Measurements from ENCODE around the gene VPS37C.
"Not testable (repeated sequence)": the region's sequence is repeated elsewhere in the genome, so short reads cannot be mapped to it uniquely, and the experiment has no call there.

Gene VPS37C

GRCh38 chr11:61161190-61162091 lies at the start of gene VPS37C:
Gene VPS37C (minus strand): TSS chr11:61161426. CDS start chr11:61138829, 22,597 bp downstream.
- peak; percentile 86 for DNase-seq

GRCh38 chr11:61210629-61211028 lies 49.4 kb upstream of the VPS37C start:
- DNase-seq: not testable (repeated sequence)

- not testable (repeated sequence) for DNase-seq
Measured at GRCh38 chr11:61207636-61208310, 46.5 kb upstream of the VPS37C start.

GRCh38 chr11:61204502-61205059 lies 43.4 kb upstream of the VPS37C start:
- not testable (repeated sequence) for DNase-seq

- not testable (repeated sequence) for DNase-seq
Measured at GRCh38 chr11:61203873-61204272, 42.6 kb upstream of the VPS37C start.

GRCh38 chr11:61202950-61203746 lies 41.9 kb upstream of the VPS37C start, which contains the start of gene PGA3:
Gene PGA3 (plus strand): TSS chr11:61203515. CDS start chr11:61203565, 50 bp downstream.
- not testable (repeated sequence) for DNase-seq

DNA sequence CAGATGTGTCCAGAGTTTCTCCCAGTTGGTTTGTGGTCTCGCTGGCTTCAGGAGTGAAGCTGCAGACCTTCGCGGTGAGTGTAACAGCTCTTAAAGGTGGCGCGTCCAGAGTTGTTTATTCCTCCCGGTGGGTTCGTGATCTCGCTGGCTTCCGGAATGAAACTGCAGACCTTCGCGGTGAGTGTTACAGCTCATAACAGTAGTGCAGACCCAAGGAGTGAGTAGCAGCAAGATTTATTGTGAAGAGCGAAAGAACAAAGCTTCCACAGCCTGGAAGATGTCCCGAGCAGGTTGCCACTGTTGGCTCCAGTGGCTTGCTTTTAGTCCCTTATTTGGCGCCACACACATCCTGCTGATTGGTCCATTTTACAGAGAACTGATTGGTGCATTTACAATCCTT lies 40.2 kb upstream of the VPS37C start:
- DNase-seq: no peak

GRCh38 chr11:61198948-61199523 lies 37.8 kb upstream of the VPS37C start:
- no peak for DNase-seq

DNA sequence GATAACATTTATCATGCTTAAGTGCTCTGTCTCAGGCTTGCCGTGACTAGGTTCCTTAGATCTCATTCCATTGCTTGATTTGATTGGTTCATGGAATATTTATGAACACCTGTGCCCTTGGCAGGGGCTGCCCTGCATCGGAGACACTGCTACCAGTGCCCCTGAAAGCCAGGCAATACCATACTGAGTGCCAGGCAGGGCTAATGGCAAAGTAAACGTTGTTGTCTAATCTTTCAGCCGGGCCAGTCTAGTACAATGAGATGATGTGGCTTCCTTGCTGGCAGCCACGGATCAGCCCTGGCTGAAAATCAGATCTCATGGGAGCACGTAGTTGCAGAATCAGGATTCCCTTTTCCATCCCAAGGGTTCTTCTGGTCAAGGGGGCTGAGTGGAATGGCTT lies 37.1 kb upstream of the VPS37C start:
- no peak for DNase-seq

DNA sequence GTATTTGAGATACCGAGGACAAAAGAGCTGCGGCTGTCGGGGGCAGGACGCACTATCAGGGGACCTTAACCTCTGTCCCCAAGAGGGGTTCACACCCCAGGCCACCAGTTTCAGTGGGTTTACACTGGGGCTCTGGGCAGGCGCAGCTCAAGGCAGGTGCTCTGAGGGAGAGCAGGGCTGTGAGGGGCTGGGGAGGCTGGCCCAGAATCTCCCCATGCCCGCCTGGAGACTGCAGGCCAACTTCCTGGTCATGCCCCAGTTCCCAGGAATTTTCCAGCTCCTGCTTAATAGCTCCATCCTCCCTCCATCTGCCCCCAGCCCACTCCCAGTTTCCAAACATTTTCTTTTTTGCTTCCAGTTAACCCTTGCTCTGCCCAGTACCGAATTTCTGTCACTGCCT lies 34.5 kb upstream of the VPS37C start:
- no peak for DNase-seq

GRCh38 chr11:61194981-61195695 lies 33.9 kb upstream of the VPS37C start:
- no peak for DNase-seq

DNA sequence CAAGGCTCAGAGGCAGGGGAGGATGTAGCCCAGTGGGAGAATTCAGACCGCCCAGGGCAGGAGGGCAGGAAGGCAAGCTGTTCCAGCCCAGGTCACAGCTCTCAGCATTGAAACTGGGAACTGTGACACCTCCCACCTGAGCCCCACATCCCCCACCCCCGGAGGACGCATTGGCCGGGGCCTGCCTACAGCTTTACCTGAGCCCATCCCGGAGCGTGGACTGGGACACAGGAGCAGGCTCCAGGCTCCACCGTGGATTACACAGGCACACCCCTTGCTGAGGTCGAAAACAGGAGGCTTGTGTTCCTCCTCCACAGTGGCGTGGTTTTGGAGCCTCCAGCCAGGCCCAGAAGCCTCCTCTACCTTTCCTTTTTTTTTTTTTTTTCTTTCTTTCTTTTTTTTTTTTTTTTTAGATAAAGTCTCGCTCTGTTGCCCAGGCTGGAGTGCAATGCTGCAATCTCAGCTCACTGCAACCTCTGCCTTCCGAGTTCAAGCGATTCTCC lies 33.0 kb upstream of the VPS37C start:
- DNase-seq: no peak

GRCh38 chr11:61193596-61193995 lies 32.4 kb upstream of the VPS37C start:
- no peak for DNase-seq

DNA sequence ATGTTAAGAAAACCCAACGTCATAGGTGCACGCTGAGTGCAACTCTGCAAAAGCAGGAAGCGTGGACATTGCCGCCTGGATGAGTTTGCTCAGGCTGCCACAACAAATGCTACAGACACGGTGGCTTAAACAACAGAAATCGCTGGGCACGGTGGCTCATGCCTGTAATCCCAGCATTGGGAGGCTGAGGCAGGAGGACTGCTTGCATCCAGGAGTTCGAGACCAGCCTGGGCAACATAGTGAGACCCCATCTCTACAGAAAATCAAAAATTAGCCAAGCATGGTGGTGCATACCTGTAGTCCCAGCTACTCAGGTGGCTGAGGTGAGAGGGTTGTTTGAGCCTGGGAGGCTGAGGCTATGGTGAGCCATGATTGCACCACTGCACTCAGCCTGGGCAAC lies 28.7 kb upstream of the VPS37C start:
- no peak for DNase-seq

DNA sequence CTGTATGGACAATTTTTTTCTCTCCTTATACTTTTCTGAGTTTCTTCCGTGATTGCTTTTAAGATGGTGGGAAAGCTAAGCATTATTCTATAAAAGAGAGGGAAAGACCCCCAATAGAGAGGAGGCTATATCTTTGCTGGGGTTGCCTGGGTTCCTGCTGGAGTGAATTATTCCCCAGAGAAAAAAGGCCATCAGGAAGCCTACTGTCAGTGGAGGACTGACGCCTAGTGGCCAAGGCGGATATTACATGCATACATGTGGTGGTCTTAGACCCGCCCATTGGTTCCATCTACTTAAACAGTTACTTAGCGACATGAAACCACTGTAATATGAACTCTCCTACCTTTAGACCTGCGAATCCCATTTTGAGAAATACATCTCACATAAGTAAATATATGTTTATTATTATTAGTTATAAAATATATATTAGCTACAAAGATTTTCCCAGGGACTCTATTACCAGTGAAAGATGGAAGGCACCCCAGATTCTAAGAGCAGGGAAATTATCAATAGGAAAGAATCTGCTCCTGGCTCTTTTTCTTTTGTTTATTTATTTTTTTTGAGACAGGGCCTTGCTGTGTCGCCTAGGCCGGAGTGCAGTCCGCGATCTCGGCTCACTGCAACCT lies 26.4 kb upstream of the VPS37C start:
- DNase-seq: peak; percentile 83

GRCh38 chr11:61186504-61186903 lies 25.3 kb upstream of the VPS37C start:
- DNase-seq: no peak

- DNase-seq: no peak
Measured at GRCh38 chr11:61183645-61184044, 22.4 kb upstream of the VPS37C start.

DNA sequence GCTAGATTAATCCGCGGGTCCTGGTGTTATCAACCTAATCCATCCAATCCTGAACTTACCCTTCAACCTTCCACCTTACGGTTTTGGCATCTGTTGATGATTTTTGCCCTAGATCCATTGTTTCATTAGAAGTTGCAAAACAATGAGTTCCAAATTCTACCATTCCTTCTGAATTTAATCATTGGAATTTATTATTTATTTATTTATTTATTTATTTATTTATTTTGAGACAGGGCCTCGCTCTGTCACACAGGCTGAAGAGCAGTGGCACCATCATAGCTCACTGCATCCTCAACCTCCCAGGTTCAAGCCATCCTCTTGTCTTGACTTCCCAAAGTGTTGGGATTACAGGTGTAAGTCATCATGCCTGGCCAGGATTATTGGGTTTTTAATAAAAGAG lies 20.3 kb upstream of the VPS37C start:
- no peak for DNase-seq

DNA sequence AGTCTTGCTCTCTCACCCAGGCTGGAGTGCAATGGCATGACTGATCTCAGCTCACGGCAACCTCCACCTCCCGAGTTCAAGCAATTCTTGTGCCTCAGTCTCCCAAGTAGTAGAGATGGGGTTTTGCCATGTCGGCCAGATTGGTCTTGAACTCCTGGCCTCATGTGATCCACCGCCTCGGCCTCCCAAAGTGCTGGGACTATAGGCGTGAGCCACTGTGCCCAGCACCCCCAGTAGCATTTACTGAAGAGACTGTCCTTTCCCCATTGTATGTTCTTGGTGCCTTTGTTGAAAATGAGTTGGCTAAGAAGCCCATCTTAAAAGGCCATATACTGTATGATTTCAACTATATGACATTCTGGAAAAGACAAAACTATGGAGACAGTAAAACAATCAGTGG lies 19.0 kb upstream of the VPS37C start:
- DNase-seq: not testable (repeated sequence)

- DNase-seq: no peak
Measured at GRCh38 chr11:61176446-61176845, 15.2 kb upstream of the VPS37C start.

DNA sequence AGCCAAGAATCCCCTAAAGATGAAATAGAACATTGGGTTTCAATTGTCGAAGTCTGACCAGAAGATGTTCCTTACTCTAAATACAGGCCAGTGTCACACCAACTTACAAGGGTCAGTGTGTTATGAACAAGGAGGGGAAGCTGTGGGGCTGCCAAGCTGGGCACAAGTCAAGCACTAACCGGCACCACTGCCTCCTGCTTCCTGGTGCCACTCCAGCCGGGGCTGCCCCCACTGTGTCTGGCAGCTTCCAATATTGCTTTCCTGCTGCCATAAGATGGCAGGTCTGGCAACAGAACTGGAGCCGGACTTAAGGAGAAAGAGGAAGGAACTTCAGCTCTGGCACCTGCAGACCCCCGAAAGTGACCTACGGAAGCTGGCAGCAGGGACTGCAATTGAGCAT lies 13.7 kb upstream of the VPS37C start:
- no peak for DNase-seq

Measured in hematopoietic multipotent progenitor cell treated with erythropoietin and hydrocortisone succinate and interleukin-3 and kit ligand, for 8 days (in vitro differentiated cells).